Activated naive CD4-positive, alpha-beta T cell (primary cell): ENCODE data around the gene BBS10.
"Not testable (repeated sequence)": the region's sequence is repeated elsewhere in the genome, so short reads cannot be mapped to it uniquely, and the experiment has no call there.

Source experiments
- DNase-seq, 4 experiments: peaks; one replicate each; lab custom pipeline; 2025; lab: John Stamatoyannopoulos, UW

The BBS10 gene

GRCh38 chr12:76329606-76330005 lies 18.6 kb downstream of the BBS10 start:
- DNase-seq: no peak

- DNase-seq: no peak
These were observed 19.1 kb downstream of the BBS10 start for GRCh38 chr12:76329159-76329558.

- DNase-seq: not testable (repeated sequence)
These were observed 28.5 kb downstream of the BBS10 start for GRCh38 chr12:76319595-76320319.

DNA sequence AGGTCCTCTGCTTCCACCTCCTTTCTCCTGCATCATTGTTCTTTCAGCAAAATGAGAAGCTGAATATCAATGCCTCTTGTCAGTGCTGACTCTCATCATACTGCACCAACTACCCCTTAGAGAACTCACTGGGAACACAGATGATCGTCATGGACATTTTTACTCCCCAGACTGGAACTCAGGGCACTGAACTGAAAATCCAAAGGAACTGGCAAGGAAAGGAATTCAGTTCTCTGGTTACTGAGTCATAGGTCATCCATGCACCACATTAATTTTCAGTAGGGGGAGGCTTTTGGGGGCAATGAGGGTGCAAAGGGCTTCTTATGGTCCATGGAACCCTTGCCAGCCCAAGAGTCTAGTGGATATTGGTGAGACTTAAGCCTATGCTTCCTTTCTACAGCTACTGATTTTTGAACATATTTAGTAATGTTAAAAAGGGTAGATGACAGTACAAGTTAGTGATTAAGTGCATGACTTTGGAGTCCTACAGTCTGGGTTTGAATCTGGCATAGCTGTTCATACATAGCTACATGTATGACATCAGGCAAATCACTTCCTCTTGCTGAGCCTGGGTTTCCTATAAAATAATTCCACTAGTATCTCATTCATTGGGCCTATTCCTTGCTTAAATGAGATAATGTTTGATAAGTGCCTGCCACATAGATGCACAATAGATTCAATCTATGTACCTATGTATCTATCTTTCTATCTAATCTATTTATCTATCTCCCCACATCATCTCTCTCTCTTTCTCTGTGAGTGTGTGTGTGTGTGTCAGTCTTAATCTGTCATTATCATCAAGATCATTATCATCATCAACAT lies 29.2 kb downstream of the BBS10 start:
- no peak for DNase-seq

DNA sequence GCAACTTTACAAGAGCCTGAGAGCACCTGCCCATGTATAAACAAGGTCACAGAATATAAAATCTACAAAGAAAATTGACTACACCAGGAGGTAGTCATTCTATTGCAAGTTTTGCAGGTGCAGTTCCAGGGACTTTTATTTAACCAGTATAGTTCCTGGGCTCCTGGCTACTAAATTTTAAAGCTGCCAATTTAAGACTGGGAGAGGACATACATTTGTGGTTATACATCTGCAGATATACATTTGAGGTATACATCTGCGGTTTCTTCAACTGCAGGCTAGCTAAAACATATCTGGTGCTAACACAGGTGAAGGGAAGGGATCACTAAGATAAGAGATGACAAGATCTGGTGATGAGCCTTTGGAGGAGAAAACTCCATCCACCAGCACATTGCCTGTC lies 30.2 kb downstream of the BBS10 start:
- DNase-seq: no peak

DNA sequence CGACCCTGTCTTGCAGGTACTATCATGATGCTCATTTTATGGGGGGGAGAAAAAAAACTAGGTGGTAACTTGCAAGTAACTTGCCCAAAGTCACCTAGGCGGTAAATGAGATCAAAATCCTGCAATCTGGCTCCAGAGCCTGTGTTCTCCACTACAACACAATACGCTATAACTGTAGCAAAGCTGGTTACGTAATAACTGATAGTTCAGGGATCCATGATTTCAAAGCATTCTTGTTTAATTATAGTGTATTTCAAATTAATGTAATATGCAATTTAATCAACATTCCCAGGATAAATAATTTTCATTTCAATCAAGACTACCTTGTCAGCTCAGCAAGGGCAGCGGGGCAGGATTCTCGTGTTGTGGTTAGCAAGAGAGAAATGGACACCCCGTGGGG lies 31.7 kb downstream of the BBS10 start:
- no peak for DNase-seq

DNA sequence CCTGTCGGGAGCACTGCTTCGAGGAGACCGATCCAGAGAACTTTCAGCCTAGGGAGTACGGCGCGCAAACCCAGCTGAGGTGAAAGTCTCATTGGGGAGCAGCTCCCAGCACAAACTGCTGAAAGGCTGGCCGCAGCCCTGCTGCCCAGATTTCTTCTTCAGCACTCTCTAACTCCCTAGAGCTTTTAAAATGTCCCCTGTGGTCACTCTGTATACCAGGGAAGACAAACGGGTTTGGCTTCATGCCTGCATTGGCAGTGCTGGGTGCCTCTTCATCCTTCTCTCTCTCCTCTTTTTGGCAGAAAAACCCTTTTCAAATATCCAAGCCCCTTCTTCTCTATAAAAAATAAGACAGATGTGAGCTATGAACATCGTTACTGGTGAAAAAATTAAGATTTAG lies 34.9 kb downstream of the BBS10 start:
- no peak for DNase-seq

DNA sequence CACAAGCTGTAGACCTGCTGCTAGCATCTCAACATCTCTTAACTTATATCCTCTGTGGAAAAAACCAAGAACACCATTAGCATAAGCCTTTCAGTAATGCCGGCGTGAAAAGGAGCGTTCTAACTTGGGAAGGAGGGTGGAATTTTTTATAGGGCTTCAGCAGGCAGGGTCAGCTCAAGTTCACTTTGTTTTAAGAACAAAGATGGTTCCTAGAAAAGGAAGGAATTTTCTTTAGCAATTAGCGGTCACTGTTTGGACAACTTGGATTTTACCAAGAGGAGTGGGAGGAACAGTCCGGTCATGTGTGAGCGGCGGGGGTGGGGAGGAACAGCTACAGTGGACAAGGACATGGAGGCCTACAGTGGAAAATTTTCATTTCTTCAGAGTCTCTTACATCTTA lies 35.9 kb downstream of the BBS10 start:
- no peak for DNase-seq

DNA sequence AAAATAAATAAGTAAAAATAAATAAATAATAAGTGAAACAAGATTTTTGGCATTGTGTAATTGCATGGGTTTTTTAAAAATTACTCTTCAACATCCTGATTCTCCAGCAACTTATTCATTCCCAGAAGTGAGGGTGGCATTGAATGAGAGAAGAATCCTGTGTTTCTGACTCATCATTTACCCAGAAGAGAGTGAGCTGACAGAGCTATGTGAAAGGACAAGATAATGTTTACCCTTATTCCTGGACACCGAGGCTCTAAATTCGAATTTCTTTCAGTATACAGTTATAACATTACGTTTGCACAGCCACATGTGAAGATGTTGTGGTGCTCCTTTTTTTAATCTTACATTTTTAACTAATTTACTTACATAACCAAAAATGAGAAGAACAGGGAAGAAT lies 36.4 kb downstream of the BBS10 start:
- DNase-seq: no peak

DNA sequence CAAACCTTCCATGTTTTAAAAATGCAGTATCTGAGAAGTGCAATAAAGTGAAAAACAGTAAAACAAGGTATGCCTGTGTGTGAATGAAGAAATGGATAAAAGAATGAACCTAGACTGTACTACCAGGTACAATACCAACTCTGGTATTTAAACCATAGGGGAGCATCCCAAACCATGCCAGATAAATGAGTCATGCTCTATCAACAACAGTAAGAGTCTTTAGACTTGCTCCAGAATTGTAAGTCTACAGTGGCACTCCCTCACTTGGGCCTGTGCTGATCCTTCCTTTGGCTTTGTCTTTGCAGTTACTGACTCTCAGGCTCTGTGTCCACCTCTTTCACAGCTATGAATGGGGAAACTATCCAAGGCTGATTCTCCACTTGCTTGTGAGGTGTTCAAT lies 38.1 kb downstream of the BBS10 start:
- no peak for DNase-seq

DNA sequence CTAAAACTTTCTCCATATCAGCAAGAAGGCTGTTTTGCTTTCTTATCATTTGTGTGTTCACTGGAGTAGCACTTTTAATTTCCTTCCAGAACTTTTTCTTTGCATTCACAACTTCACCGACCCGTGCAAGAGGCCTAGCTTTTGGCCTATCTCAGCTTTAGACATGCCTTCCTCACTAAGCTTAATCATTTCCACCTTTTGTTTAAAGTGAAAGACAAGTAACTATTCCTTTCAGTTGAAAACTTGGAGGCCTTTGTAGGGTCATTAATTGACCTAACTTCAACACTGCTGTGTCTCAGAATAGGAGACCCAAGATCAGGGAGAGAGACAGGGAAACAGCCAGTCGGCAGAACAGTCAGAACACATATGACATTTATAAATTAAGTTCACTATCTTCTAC lies 39.3 kb downstream of the BBS10 start:
- no peak for DNase-seq

- DNase-seq: no peak
These were observed 41.1 kb downstream of the BBS10 start for GRCh38 chr12:76307083-76307482.

GRCh38 chr12:76303989-76304460 lies 44.2 kb downstream of the BBS10 start:
- DNase-seq: no peak

DNA sequence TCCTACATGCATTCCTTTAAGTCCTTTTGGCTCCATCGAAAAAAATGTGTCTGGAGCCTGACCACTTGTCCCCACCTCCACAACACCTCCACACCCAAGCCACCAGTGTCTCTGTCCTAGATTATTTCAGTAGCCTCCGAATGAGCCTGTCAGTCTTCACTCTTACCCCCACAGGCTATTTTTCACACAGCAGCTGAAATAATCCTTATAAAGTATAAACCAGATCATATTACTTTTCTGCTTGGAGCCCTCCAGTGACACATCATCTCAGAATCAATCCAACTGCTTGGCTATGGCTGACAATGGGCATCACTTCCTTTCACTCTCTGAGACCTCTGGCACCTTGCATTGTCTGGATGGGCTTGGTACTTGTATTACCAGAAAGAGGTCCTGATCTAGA lies 44.9 kb downstream of the BBS10 start:
- no peak for DNase-seq

- no peak for DNase-seq
These were observed 47.9 kb downstream of the BBS10 start for GRCh38 chr12:76300297-76300665.

GRCh38 chr12:76299536-76300296 lies 48.5 kb downstream of the BBS10 start:
- DNase-seq: no peak
